Smooth muscle cell (in vitro differentiated cells): ENCODE data around the gene OSBP2. TPM values are rescaled to one million over a fixed set of nuclear protein-coding genes. Genes with fewer than 3 reads are reported as not detected.
A peak's percentile ranks its signal among the peaks of the same experiment; 100 is the strongest.

Experiments used
- DNase-seq: peaks from one replicate; lab custom pipeline; 2025; ENCODE audit not compliant: unreplicated experiment; lab: John Stamatoyannopoulos, UW
- H2AFZ ChIP-seq: fragments of 200-600 bp; sonication (generic); 2 replicates; pipeline ENCODE4 v1.6.0; 2016; ENCODE audit warnings: antibody characterized with exemption, low read depth, mild to moderate bottlenecking
- H3F3A ChIP-seq: fragments of 200-600 bp; sonication (generic); 2 replicates; pipeline ENCODE4 v1.6.0; 2017; ENCODE audit warnings: antibody characterized with exemption, low read depth
- H3K27ac ChIP-seq: fragments of 200-600 bp; sonication (generic); 2 replicates; pipeline ENCODE4 v1.5.1; 2016; ENCODE audit warnings: low read depth, mild to moderate bottlenecking
- H3K27me3 ChIP-seq: fragments of 200-600 bp; sonication (generic); 2 replicates; pipeline ENCODE4 v1.6.1; 2016; ENCODE audit warnings: low read depth, mild to moderate bottlenecking
- H3K36me3 ChIP-seq: fragments of 200-600 bp; sonication (generic); 2 replicates; pipeline ENCODE4 v1.5.1; 2016; ENCODE audit warnings: low read depth
- H3K4me1 ChIP-seq: fragments of 200-600 bp; sonication (generic); 2 replicates; pipeline ENCODE4 v1.5.1; 2016; ENCODE audit warnings: low read depth
- H3K4me2 ChIP-seq: fragments of 200-600 bp; sonication (generic); 2 replicates; pipeline ENCODE4 v1.6.0; 2016; ENCODE audit warnings: mild to moderate bottlenecking
- H3K4me3 ChIP-seq: fragments of 200-600 bp; sonication (generic); 2 replicates; pipeline ENCODE4 v1.5.1; 2016; ENCODE audit warnings: mild to moderate bottlenecking
- H3K79me2 ChIP-seq: fragments of 200-600 bp; sonication (generic); 2 replicates; pipeline ENCODE4 v1.6.0; 2016; ENCODE audit warnings: low read depth, mild to moderate bottlenecking
- H3K9ac ChIP-seq: fragments of 200-600 bp; sonication (generic); 2 replicates; pipeline ENCODE4 v1.6.0; 2016; ENCODE audit warnings: low read depth
- H3K9me3 ChIP-seq: fragments of 200-600 bp; sonication (generic); replicated peaks from 2 replicates; pipeline ENCODE4 v1.5.1; 2016; ENCODE audit warnings: low read depth
- H4K20me1 ChIP-seq: fragments of 200-600 bp; sonication (generic); 2 replicates; pipeline ENCODE4 v1.6.0; 2016; ENCODE audit warnings: low read depth
- WGBS: methylation state at CpG from one replicate; pipeline ENCODE4 v1.1.7; 2016; ENCODE audit warnings: low lambda C conversion rate; 5-methylcytosine and 5-hydroxymethylcytosine counted together
- polyA plus RNA-seq: library from polyadenylated mRNA; unstranded; fragments of >200 nt; fragmentation: Nextera tagmentation; extraction: Ambion mirVana; gene quantifications from 2 replicates; pipeline ENCODE4 v1.2.1, GENCODE V29; 2016
- total RNA-seq: library from RNA; depleted of rRNA; stranded (reverse); fragments of >200 nt; gene quantifications from 2 replicates; pipeline ENCODE4 v1.2.3, GENCODE V29; 2014
- TF ChIP-seq, protein P1 (sequence below): fragments of 200-600 bp; sonication (generic); IDR thresholded peaks from 2 replicates; pipeline ENCODE4 v1.5.1; 2017; ENCODE audit warnings: borderline replicate concordance, mild to moderate bottlenecking, antibody characterized with exemption; ENCODE audit not compliant: insufficient read depth, poor library complexity, severe bottlenecking

Gene OSBP2
- total and polyA plus RNA-seq, 2 experiments from 2014 or later = 4.6 to 4.9 TPM

DNA sequence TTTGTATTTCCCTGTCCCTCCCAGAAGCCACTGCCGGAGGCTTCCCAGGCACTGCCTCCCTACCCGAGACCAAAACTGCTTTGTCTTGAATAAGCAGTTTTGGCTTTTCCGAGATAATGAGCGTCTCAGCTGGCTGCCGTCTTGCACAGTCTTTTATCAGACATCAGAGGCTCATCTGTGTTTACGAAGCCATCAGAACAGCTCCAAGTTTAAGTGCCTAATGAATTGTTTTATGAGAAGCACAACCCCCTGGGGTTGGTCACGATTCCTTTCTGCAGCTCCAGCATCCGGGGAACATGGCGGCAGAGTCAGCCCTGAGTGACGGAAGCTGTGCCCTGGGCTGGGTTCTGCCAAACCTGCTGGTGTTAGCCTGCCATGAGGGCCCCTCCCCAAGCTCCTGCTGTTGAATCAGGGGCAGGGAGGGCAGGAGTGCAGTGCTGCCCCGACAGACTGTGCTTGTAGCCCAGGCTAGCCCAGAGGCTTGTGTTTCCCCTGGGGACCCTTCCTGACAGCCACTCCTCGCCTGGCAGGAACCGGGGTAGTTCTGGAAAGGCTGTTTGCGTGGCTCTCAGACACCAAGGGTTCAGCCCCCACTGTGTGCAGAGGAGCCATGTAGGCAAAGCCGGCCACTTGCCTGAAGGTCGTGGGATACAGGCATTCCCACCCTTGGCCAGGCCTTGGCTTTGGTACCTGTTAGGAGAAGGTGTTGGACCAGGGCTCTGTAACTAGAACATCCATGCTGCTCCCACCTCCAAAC, 177.8 kb downstream of the OSBP2 start:
- no peak overlapping the region for H3K9ac ChIP-seq
- H3K9me3 ChIP-seq = no peaks in the 10 kb centered on the region
- no peaks in the 10 kb centered on the region for H3F3A ChIP-seq
- no peak overlapping the region for H3K27ac ChIP-seq
- H3K79me2 ChIP-seq = no peaks in the 10 kb centered on the region
- TF ChIP-seq, protein P1, sequence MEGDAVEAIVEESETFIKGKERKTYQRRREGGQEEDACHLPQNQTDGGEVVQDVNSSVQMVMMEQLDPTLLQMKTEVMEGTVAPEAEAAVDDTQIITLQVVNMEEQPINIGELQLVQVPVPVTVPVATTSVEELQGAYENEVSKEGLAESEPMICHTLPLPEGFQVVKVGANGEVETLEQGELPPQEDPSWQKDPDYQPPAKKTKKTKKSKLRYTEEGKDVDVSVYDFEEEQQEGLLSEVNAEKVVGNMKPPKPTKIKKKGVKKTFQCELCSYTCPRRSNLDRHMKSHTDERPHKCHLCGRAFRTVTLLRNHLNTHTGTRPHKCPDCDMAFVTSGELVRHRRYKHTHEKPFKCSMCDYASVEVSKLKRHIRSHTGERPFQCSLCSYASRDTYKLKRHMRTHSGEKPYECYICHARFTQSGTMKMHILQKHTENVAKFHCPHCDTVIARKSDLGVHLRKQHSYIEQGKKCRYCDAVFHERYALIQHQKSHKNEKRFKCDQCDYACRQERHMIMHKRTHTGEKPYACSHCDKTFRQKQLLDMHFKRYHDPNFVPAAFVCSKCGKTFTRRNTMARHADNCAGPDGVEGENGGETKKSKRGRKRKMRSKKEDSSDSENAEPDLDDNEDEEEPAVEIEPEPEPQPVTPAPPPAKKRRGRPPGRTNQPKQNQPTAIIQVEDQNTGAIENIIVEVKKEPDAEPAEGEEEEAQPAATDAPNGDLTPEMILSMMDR = no peak
- no peak for DNase-seq
- H3K4me3 ChIP-seq = no peak overlapping the region
- WGBS = 50% methylated on average over 16 of the region's 16 CpGs
- H3K4me2 ChIP-seq = peak overlapping the region; percentile 62
- H3K4me1 ChIP-seq = no peaks in the 10 kb centered on the region
- H2AFZ ChIP-seq = peak overlapping the region; percentile 15
- H4K20me1 ChIP-seq = no peaks in the 10 kb centered on the region
- H3K27me3 ChIP-seq = no peaks in the 10 kb centered on the region
- H3K36me3 ChIP-seq = no peaks in the 10 kb centered on the region

DNA sequence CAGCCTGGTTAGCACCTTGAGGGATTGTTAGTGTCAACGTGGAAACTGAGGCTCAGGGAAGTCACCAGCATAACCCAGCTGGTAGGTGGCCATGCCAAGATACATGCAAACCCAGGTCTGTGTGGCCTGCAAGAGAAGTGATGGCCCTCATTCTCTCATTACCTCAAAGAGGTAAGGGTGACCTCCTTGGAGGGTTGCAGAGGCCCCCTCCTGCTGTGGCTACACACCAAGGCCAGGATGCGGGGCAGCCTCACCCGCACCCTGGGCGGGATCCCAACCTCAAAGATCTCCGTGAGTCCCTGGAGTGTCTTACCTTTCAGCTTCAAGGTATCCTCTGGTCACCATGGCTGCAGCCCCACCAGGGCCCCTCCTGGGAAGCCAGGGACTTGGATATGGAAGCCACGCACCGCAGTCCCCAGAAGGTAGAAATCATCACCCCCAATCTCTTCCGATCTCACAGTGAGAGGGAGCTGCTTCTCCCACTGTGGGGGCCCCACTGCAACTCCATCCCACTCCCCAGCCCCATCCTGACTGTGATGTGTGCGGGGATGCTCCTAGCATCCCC, 178.5 kb downstream of the OSBP2 start:
- Histone ChIP-seq H3K36me3 (no peaks in the 10 kb centered on the region), H3K9me3 (no peaks in the 10 kb centered on the region), H2AFZ (no peak overlapping the region), H3K4me2 (no peak overlapping the region), H3K27me3 (no peaks in the 10 kb centered on the region), H3K9ac (no peak overlapping the region), H3K27ac (no peak overlapping the region), H4K20me1 (no peaks in the 10 kb centered on the region), H3K4me3 (no peak overlapping the region), H3K4me1 (no peaks in the 10 kb centered on the region), H3K79me2 (no peaks in the 10 kb centered on the region), H3F3A (no peaks in the 10 kb centered on the region)
- TF ChIP-seq, protein P1 = no peak
- 92% methylated on average over 9 of the region's 9 CpGs for WGBS
- no peak for DNase-seq

DNA sequence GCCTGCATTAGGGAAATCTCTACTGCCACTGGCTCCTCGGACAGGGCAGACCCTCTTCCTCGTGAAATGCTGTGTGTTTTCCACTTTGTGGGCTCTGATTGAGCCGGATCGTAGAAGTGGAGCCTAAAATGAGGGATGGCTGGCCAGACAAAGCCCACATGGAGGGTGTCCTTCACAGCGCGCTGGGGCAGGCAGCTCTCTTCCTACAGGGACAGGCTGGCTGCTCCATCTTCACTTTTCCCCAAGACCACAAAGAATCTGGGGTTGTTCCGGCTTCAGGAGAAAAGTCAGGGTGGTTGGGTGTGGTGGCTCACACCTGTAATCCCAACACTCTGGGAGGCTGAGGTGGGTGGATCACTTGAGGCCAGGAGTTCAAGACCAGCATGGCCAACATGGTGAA, 179.0 kb downstream of the OSBP2 start:
- Histone ChIP-seq H3K4me2 (no peak overlapping the region), H3K79me2 (no peaks in the 10 kb centered on the region), H3K9ac (no peak overlapping the region), H3K4me3 (no peak overlapping the region), H3K4me1 (no peaks in the 10 kb centered on the region), H3K9me3 (no peaks in the 10 kb centered on the region), H3K27ac (no peak overlapping the region), H3K36me3 (no peaks in the 10 kb centered on the region), H4K20me1 (no peaks in the 10 kb centered on the region), H3F3A (no peaks in the 10 kb centered on the region), H2AFZ (no peak overlapping the region), H3K27me3 (no peaks in the 10 kb centered on the region)
- 98% methylated on average over 7 of the region's 7 CpGs for WGBS
- no peak for DNase-seq
- TF ChIP-seq, protein P1 = no peak
